Putamen (tissue), 1 donor: Measurements from ENCODE around the gene GBX2.
"Not testable (repeated sequence)": the region's sequence is repeated elsewhere in the genome, so short reads cannot be mapped to it uniquely, and the experiment has no call there.

Experiments used
- DNase-seq: peaks from one replicate; pipeline ENCODE4 v3.0.0-alpha.2; 2016; ENCODE audit warnings: low spot score

GBX2 gene

GRCh38 chr2:236156095-236156859, 11.9 kb downstream of the GBX2 start:
- DNase-seq, result no peak

GRCh38 chr2:236155406-236155805, 12.8 kb downstream of the GBX2 start:
- no peak for DNase-seq

- DNase-seq, result no peak
Measured at GRCh38 chr2:236146436-236146835, 21.8 kb downstream of the GBX2 start.

GRCh38 chr2:236143811-236144210, 24.4 kb downstream of the GBX2 start:
- DNase-seq, result no peak

GRCh38 chr2:236141616-236142015, 26.6 kb downstream of the GBX2 start:
- DNase-seq, result not testable (repeated sequence)

GRCh38 chr2:236137066-236137465, 31.1 kb downstream of the GBX2 start:
- DNase-seq, result no peak

GRCh38 chr2:236136538-236136937, 31.6 kb downstream of the GBX2 start:
- peak; percentile 16 for DNase-seq

- no peak for DNase-seq
Measured at GRCh38 chr2:236133410-236134012, 34.7 kb downstream of the GBX2 start.

GRCh38 chr2:236131073-236131692, 37.0 kb downstream of the GBX2 start:
- DNase-seq, result no peak

- no peak for DNase-seq
Measured at GRCh38 chr2:236130349-236130998, 37.7 kb downstream of the GBX2 start.

- no peak for DNase-seq
Measured at GRCh38 chr2:236129935-236130334, 38.3 kb downstream of the GBX2 start.

GRCh38 chr2:236128321-236128720, 39.9 kb downstream of the GBX2 start:
- no peak for DNase-seq

GRCh38 chr2:236127010-236127409, 41.2 kb downstream of the GBX2 start:
- no peak for DNase-seq

GRCh38 chr2:236125541-236125940, 42.6 kb downstream of the GBX2 start:
- DNase-seq, result no peak

GRCh38 chr2:236124182-236124893, 43.8 kb downstream of the GBX2 start:
- DNase-seq, result no peak

GRCh38 chr2:236123716-236124115, 44.5 kb downstream of the GBX2 start:
- no peak for DNase-seq

- DNase-seq, result no peak
Measured at GRCh38 chr2:236122236-236122635, 46.0 kb downstream of the GBX2 start.

GRCh38 chr2:236121546-236121945, 46.6 kb downstream of the GBX2 start:
- no peak for DNase-seq

GRCh38 chr2:236120829-236121228, 47.4 kb downstream of the GBX2 start:
- no peak for DNase-seq

- DNase-seq, result no peak
Measured at GRCh38 chr2:236120141-236120601, 48.0 kb downstream of the GBX2 start.

- no peak for DNase-seq
Measured at GRCh38 chr2:236119476-236119875, 48.7 kb downstream of the GBX2 start.

- DNase-seq, result no peak
Measured at GRCh38 chr2:236119003-236119402, 49.2 kb downstream of the GBX2 start.
